ENCODE measurements around the gene ZYG11A.

The ZYG11A gene

DNA sequence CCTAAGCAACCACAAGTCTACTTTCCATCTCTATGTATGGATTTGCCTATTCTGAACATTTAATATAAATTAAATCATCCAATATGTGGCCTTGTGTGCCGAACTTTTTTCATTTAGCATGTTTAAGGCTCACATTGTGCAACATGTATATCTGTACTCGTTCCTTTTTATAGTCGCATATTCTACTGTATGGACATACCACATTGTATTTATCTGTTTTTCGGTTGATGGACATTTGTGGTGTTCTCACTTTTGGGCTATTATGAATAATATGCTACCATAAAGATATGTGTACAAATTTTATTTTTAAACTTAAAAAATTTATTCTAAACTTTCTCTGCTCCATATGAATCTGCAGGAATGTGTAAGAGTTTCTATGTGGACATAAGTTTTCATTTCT is 13.0 kb downstream of the ZYG11A start:
- no peak for DNase-seq (ENCODE audit: low spot score)
- no CpG with 5 or more reads among the region's 4 CpGs for WGBS, 2 donors (ENCODE audit: extremely low coverage in 2 of 2, insufficient read length in 2 of 2, insufficient replicate concordance in 1 of 2)
- no peak overlapping the region for H3K18ac ChIP-seq (ENCODE audit: low read length)

DNA sequence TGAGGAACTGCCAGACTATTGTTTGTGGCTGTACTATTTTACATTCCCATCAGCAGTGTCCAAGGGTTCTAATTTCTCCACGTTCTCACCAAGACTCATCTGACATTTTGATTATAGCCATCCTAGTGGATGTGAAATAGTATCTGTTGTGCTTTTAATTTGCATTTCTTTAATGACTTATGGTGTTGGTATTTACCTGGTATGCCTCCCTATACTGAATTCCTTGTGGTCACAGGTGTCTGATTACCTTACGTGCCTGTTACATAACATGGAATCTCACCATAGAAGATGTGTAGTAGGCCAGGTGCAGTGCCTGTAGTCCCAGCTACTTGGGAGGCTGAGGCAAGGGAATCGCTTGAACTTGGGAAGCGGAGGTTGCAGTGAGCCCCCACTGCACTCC is 13.5 kb downstream of the ZYG11A start:
- H3K4ac ChIP-seq (ENCODE audit: low read length), result no peak overlapping the region
- no CpG with 5 or more reads among the region's 4 CpGs for WGBS, 2 donors (ENCODE audit: extremely low coverage in 2 of 2, insufficient read length in 2 of 2, insufficient replicate concordance in 1 of 2)
- H2AK5ac ChIP-seq (ENCODE audit: low read depth, low read length), result no peak overlapping the region

More for the DNA sequence above, 13.0 kb downstream of the ZYG11A start:
- H4K91ac ChIP-seq (ENCODE audit: low read depth, low read length, poor library complexity), result no peak overlapping the region
- H2BK15ac ChIP-seq (ENCODE audit: low read length), result no peak overlapping the region
- H2BK12ac ChIP-seq (ENCODE audit: low read length), result no peak overlapping the region
- H3K4me3 ChIP-seq (ENCODE audit: low read length in 2 of 2), result no peak overlapping the region
- no peak overlapping the region for H3K4me2 ChIP-seq (ENCODE audit: insufficient read depth, low read length, poor library complexity, severe bottlenecking)
- no peak overlapping the region for H2BK5ac ChIP-seq (ENCODE audit: low read length)
- H3K14ac ChIP-seq (ENCODE audit: low read length), result no peak overlapping the region
- no peak overlapping the region for H2AFZ ChIP-seq (ENCODE audit: low read length)
- no peaks in the 10 kb centered on the region for H3K4me1 ChIP-seq (ENCODE audit: control insufficient read depth in 2 of 2, insufficient read depth in 1 of 2, low read depth in 1 of 2, low read length in 2 of 2)
- H2AK5ac ChIP-seq (ENCODE audit: low read depth, low read length), result no peak overlapping the region
- H3K36me3 ChIP-seq (replicated peaks in 1 of 2; ENCODE audit: control insufficient read depth in 2 of 2, insufficient read depth in 2 of 2, low read length in 2 of 2), result no peaks in the 10 kb centered on the region
- no peaks in the 10 kb centered on the region for H3K9me3 ChIP-seq (replicated peaks in 1 of 2; ENCODE audit: control insufficient read depth in 2 of 2, insufficient read depth in 1 of 2, low read depth in 1 of 2, low read length in 2 of 2)
- H3K9ac ChIP-seq (ENCODE audit: low read depth, low read length, poor library complexity), result no peak overlapping the region
- H4K8ac ChIP-seq (ENCODE audit: low read depth, low read length), result no peak overlapping the region
- no peak overlapping the region for H3K4ac ChIP-seq (ENCODE audit: low read length)
- H3K23ac ChIP-seq (ENCODE audit: low read depth, low read length, poor library complexity), result no peak overlapping the region
- no peak overlapping the region for H2BK120ac ChIP-seq (ENCODE audit: low read depth, low read length)
- peaks cover 0 to 10% (median 0%) of the 10 kb centered on the region in 3 experiments for H3K27me3 ChIP-seq (ENCODE audit: control insufficient read depth in 3 of 3, insufficient read depth in 3 of 3, low read depth in 1 of 3, low read length in 3 of 3)
- no peaks in the 10 kb centered on the region for H3K79me1 ChIP-seq (ENCODE audit: low read depth, low read length)
- H3K27ac ChIP-seq (replicated peaks; ENCODE audit: low read length), result no peak overlapping the region

DNA sequence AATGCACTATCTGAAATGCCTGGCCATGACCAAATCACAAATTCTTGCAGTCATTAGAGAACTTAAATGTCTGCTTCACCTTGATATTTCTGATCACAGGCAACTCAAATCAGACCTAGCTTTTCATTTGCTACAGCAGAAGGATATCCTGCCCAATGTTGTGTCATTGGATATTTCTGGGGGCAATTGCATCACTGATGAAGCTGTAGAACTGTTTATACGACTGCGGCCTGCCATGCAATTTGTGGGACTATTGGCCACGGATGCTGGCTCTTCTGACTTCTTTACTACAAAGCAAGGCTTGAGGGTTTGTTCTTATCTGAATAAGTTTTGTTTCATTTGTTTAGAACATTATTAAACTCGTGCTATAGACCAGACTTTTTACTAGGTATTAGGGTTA is 14.9 kb downstream of the ZYG11A start:
- Histone ChIP-seq H4K8ac (ENCODE audit: low read depth, low read length) (no peak overlapping the region), H3K4ac (ENCODE audit: low read length) (no peak overlapping the region), H3K79me1 (ENCODE audit: low read depth, low read length) (no peaks in the 10 kb centered on the region), H3K4me2 (ENCODE audit: insufficient read depth, low read length, poor library complexity, severe bottlenecking) (no peak overlapping the region), H2BK5ac (ENCODE audit: low read length) (no peak overlapping the region), H3K9ac (ENCODE audit: low read depth, low read length, poor library complexity) (no peak overlapping the region), H3K9me3 (replicated peaks in 1 of 2; ENCODE audit: control insufficient read depth in 2 of 2, insufficient read depth in 1 of 2, low read depth in 1 of 2, low read length in 2 of 2) (no peaks in the 10 kb centered on the region), H2AK5ac (ENCODE audit: low read depth, low read length) (no peak overlapping the region), H2BK120ac (ENCODE audit: low read depth, low read length) (no peak overlapping the region), H3K27me3 (ENCODE audit: control insufficient read depth in 3 of 3, insufficient read depth in 3 of 3, low read depth in 1 of 3, low read length in 3 of 3) (peaks cover 0 to 9% (median 0%) of the 10 kb centered on the region in 3 experiments), H3K23ac (ENCODE audit: low read depth, low read length, poor library complexity) (no peak overlapping the region), H3K18ac (ENCODE audit: low read length) (no peak overlapping the region), H3K14ac (ENCODE audit: low read length) (no peak overlapping the region), H2BK15ac (ENCODE audit: low read length) (no peak overlapping the region), H2BK12ac (ENCODE audit: low read length) (no peak overlapping the region), H2AFZ (ENCODE audit: low read length) (no peak overlapping the region), H3K27ac (replicated peaks; ENCODE audit: low read length) (no peak overlapping the region), H3K4me3 (ENCODE audit: low read length in 2 of 2) (no peak overlapping the region), H3K36me3 (replicated peaks in 1 of 2; ENCODE audit: control insufficient read depth in 2 of 2, insufficient read depth in 2 of 2, low read length in 2 of 2) (no peaks in the 10 kb centered on the region), H4K91ac (ENCODE audit: low read depth, low read length, poor library complexity) (no peak overlapping the region), H3K4me1 (ENCODE audit: control insufficient read depth in 2 of 2, insufficient read depth in 1 of 2, low read depth in 1 of 2, low read length in 2 of 2) (no peaks in the 10 kb centered on the region)
- no CpG with 5 or more reads among the region's 4 CpGs for WGBS, 2 donors (ENCODE audit: extremely low coverage in 2 of 2, insufficient read length in 2 of 2, insufficient replicate concordance in 1 of 2)
- DNase-seq (ENCODE audit: low spot score), result no peak

More for the DNA sequence above, 13.5 kb downstream of the ZYG11A start:
- Histone ChIP-seq H3K27ac (replicated peaks; ENCODE audit: low read length) (no peak overlapping the region), H2BK120ac (ENCODE audit: low read depth, low read length) (no peak overlapping the region), H3K18ac (ENCODE audit: low read length) (no peak overlapping the region), H4K91ac (ENCODE audit: low read depth, low read length, poor library complexity) (no peak overlapping the region), H3K4me2 (ENCODE audit: insufficient read depth, low read length, poor library complexity, severe bottlenecking) (no peak overlapping the region), H4K8ac (ENCODE audit: low read depth, low read length) (no peak overlapping the region), H3K79me1 (ENCODE audit: low read depth, low read length) (no peaks in the 10 kb centered on the region), H3K9ac (ENCODE audit: low read depth, low read length, poor library complexity) (no peak overlapping the region), H3K23ac (ENCODE audit: low read depth, low read length, poor library complexity) (no peak overlapping the region), H3K14ac (ENCODE audit: low read length) (no peak overlapping the region), H3K36me3 (replicated peaks in 1 of 2; ENCODE audit: control insufficient read depth in 2 of 2, insufficient read depth in 2 of 2, low read length in 2 of 2) (no peaks in the 10 kb centered on the region), H2BK15ac (ENCODE audit: low read length) (no peak overlapping the region), H2AFZ (ENCODE audit: low read length) (no peak overlapping the region), H3K27me3 (ENCODE audit: control insufficient read depth in 3 of 3, insufficient read depth in 3 of 3, low read depth in 1 of 3, low read length in 3 of 3) (peaks cover 0 to 10% (median 0%) of the 10 kb centered on the region in 3 experiments), H3K9me3 (replicated peaks in 1 of 2; ENCODE audit: control insufficient read depth in 2 of 2, insufficient read depth in 1 of 2, low read depth in 1 of 2, low read length in 2 of 2) (no peaks in the 10 kb centered on the region), H3K4me3 (ENCODE audit: low read length in 2 of 2) (no peak overlapping the region), H3K4me1 (ENCODE audit: control insufficient read depth in 2 of 2, insufficient read depth in 1 of 2, low read depth in 1 of 2, low read length in 2 of 2) (no peaks in the 10 kb centered on the region), H2BK5ac (ENCODE audit: low read length) (no peak overlapping the region), H2BK12ac (ENCODE audit: low read length) (no peak overlapping the region)
- DNase-seq (ENCODE audit: low spot score), result no peak

DNA sequence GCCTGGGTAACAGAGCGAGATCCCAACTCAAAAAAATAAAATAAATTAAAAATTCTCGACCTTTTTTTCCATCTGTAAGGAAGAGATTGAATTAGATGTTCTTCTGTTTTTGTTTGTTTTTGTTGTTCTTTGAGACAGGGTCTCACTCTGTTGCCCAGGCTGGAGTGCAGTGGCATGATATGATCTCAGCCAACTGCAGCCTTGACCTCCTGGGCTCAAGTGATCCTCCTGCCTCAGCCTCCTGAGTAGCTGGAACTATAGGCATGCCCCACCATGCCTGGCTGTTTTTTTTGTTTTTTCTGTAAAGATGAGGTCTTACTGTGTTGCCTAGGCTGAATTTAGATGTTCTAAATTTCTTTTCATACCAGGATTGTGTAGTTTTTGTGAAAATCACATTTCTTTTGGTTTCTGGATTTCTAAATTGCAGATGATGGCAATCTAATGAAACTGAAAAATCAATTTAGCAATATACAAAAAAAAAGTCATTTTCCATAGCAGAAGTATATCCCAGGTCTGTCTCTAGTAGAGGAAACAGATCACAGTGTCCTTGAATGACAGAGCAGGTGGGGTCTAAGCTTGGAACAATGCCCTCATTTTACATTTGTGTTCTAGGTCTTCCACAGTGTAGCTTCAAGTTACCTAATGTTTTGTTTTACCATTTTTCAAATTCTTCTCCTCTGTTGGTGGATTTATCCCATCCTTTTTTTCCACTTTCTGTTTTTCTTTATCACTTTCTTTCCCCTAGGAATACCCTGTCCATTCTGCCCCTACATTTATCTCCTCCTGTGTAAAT is 20.3 kb downstream of the ZYG11A start:
- no peak overlapping the region for H3K4me2 ChIP-seq (ENCODE audit: insufficient read depth, low read length, poor library complexity, severe bottlenecking)
- no peaks in the 10 kb centered on the region for H3K27me3 ChIP-seq (ENCODE audit: control insufficient read depth in 3 of 3, insufficient read depth in 3 of 3, low read depth in 1 of 3, low read length in 3 of 3)
- H3K23ac ChIP-seq (ENCODE audit: low read depth, low read length, poor library complexity), result no peak overlapping the region
- H2AFZ ChIP-seq (ENCODE audit: low read length), result no peak overlapping the region
- no peak overlapping the region for H3K9ac ChIP-seq (ENCODE audit: low read depth, low read length, poor library complexity)
- H3K79me1 ChIP-seq (ENCODE audit: low read depth, low read length), result no peaks in the 10 kb centered on the region
- no peak overlapping the region for H2AK5ac ChIP-seq (ENCODE audit: low read depth, low read length)
- H2BK15ac ChIP-seq (ENCODE audit: low read length), result no peak overlapping the region
- no peak for DNase-seq (ENCODE audit: low spot score)
- H3K4me1 ChIP-seq (ENCODE audit: control insufficient read depth in 2 of 2, insufficient read depth in 1 of 2, low read depth in 1 of 2, low read length in 2 of 2), result no peaks in the 10 kb centered on the region
- no peak overlapping the region for H3K4me3 ChIP-seq (ENCODE audit: low read length in 2 of 2)
- no peak overlapping the region for H2BK5ac ChIP-seq (ENCODE audit: low read length)
- no peak overlapping the region for H4K91ac ChIP-seq (ENCODE audit: low read depth, low read length, poor library complexity)
- H4K8ac ChIP-seq (ENCODE audit: low read depth, low read length), result no peak overlapping the region
- no peaks in the 10 kb centered on the region for H3K36me3 ChIP-seq (replicated peaks in 1 of 2; ENCODE audit: control insufficient read depth in 2 of 2, insufficient read depth in 2 of 2, low read length in 2 of 2)
- no peak overlapping the region for H3K4ac ChIP-seq (ENCODE audit: low read length)
- H2BK120ac ChIP-seq (ENCODE audit: low read depth, low read length), result no peak overlapping the region
- H3K27ac ChIP-seq (replicated peaks; ENCODE audit: low read length), result no peak overlapping the region
- H3K14ac ChIP-seq (ENCODE audit: low read length), result no peak overlapping the region
- no CpG with 5 or more reads among the region's 2 CpGs for WGBS, 2 donors (ENCODE audit: extremely low coverage in 2 of 2, insufficient read length in 2 of 2, insufficient replicate concordance in 1 of 2)
- H2BK12ac ChIP-seq (ENCODE audit: low read length), result no peak overlapping the region
- H3K9me3 ChIP-seq (replicated peaks in 1 of 2; ENCODE audit: control insufficient read depth in 2 of 2, insufficient read depth in 1 of 2, low read depth in 1 of 2, low read length in 2 of 2), result no peaks in the 10 kb centered on the region
- no peak overlapping the region for H3K18ac ChIP-seq (ENCODE audit: low read length)
